HG03280 (cell line): ENCODE results near the gene DENND1A.
"Not testable (repeated sequence)": the region's sequence is repeated elsewhere in the genome, so short reads cannot be mapped to it uniquely, and the experiment has no call there.

ENCODE experiments used
- ATAC-seq: cut with Tn5 transposase; IDR thresholded peaks from one replicate; pipeline ENCODE4 v1.9.1; 2021; ENCODE audit warnings: mild to moderate bottlenecking, moderate library complexity; ENCODE audit not compliant: unreplicated experiment

The DENND1A gene

DNA sequence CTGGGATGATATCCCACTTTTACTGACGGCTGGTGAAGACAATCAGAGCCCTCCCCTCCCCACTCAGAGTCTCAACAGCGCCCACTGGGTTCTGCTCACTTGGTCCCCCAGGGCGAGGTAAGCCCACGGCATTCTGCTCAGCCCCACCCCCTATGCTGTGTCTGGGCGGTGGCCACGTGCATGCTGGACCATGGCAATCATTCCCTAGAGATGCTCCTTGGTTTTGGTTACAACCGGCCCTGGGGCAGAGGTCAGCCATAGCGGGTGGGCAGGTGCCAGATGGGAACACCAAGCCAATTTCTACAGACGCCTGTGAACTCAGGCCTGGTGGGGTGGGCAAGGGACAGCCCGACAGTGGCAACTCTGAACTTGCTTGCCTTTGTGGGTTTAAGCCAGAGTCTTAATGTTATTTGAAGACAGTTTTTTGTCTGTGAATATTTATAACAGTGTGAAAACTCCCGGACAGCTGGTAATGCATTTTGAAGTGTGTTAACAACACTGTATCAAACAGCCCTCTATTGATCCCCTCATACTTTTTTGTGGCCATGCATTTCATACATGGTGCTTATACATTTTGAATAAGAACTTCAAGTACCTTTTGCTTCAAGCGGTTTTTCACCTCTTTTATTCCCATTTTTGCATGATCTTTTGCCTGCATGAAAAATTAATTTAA, 479.7 kb downstream of the DENND1A start:
- ATAC-seq, result no peak

GRCh38 chr9:123447934-123448646, 481.8 kb downstream of the DENND1A start:
- ATAC-seq, result no peak

- no peak for ATAC-seq
These were observed 483.8 kb downstream of the DENND1A start for GRCh38 chr9:123445981-123446610.

GRCh38 chr9:123445116-123445515, 484.8 kb downstream of the DENND1A start:
- no peak for ATAC-seq

GRCh38 chr9:123441769-123442168, 488.2 kb downstream of the DENND1A start:
- no peak for ATAC-seq

DNA sequence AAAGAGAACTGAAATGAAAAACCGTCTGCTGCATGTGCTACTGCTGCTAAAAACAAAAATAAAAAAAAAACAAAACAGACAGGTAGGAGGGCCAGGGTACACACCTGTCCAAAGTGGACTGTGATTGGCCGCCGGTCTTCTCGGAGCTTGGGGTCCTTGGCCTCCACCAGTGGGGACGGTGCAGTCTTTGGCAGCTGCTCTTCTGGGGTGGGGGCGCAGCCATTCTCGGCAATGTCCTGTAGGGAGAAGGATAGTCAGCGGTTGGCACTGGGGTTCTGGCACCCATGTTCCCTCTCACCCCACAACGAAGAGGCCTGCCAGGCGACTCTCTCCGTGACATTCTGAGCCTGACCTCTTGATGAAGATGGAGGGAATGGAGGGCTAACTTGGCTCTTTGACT, 489.7 kb downstream of the DENND1A start:
- ATAC-seq, result no peak

DNA sequence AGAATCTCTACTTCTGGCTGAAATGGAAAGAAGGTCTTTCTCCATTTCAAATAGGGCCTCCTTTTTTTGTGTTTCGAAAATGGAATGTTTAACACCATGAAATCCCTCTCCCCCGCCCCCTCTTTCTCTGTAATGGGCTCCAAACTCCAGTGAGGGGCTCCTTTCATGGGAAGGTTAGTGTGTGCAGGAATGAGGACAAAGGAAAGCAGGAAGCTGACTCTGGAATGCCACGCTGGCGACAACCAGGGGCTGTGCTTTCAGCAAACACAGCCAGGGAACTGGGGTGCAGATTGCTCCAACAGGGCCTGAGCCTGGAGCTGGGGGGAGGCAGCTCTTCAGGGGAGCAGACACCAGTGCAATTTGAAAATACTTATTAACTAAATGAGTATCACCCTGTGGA, 491.1 kb downstream of the DENND1A start:
- ATAC-seq, result no peak

DNA sequence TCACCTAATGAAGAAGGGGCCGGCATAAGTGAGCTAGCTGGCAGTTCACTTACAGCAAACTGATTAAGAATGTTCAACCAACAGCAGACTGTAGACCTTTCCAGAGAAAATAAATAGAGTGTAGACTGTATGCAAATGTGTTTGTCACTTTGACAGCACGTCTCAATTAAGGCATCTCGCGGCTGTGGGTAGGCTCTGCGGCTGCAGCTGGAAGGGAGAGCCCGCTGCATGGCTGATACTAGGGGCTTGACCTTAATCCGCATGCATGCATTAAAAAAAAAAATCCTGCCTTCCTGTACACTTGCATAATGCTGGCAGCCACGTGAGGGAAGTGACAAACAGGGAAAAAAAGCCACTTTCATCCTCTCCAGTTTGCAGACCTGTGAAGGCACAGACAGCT, 491.6 kb downstream of the DENND1A start:
- no peak for ATAC-seq

- ATAC-seq, result no peak
These were observed 492.7 kb downstream of the DENND1A start for GRCh38 chr9:123437201-123437600.

GRCh38 chr9:123435471-123435870, 494.5 kb downstream of the DENND1A start:
- no peak for ATAC-seq

DNA sequence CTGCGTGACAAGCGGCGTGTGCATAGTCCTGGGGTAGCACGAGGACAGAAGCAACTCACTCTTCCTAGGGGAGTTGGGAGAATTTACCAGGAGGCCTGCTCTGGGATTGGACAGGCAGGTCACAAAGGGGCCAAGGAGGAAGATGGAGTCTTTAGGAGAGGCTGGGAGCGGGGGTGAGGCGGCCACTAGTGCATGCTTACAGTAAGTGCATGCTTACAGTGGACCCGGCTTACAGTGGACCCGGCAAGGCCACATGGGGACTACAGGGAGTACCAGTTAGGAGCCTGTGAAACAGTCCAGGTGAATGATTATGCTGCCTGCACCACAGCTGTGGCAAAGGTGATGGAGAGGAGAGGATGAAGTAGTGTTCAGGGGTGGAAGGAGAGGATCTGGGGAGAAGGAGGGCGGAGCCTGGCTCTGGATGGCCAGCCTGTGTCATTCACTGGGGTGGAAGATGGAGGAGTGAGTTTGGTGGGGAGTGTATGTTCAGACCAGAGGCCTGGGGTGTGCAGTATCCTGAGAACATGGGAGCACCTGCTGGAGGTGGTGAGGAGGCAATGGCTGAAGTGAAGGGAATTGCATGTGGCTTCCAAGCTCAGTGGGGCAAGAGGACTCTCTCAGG, 495.2 kb downstream of the DENND1A start:
- no peak for ATAC-seq

DNA sequence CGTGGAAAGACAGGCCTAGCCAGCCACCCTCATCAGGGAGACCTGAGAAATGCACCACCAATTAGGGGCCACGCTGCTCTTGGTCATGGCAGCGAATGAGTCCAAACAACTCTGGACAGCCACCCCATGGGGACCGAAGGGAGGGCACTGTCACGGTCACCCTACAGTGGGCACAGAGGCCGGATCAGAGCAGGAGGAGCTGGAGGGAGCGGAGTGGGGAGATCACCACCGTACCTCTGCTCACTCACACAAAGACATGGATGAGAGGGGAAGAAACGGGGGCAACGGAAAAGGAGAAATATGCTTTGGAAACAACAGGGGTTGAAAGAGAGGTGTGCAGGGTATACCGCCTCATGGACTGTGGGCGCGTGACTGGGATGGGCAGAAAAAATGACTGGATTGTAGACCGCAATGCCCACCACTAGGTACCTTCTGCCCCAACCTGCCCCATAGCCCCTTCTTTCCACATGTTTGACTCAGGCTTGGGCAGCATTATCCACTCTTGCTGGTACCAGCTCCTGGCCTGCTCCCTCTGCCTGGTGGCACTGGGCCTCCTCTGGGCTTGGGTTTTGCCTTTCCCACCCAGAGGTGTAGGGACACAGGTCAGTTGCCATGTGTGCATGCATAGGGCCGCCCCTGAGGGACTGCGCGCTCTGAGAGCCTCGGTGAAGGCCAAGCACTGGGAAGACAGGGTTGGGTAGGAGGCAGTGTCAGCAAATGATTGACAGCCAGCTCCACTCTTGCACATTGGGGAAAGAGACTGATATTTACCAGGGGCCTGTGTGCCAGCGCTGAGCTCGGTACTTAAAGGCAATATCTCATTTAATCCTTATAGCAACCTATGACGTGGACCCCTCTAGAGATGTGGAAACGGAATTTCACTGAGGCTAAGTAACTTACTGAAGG, 497.3 kb downstream of the DENND1A start:
- ATAC-seq, result no peak

GRCh38 chr9:123431581-123431980, 498.3 kb downstream of the DENND1A start:
- no peak for ATAC-seq

- ATAC-seq, result not testable (repeated sequence)
These were observed 501.5 kb downstream of the DENND1A start for GRCh38 chr9:123428450-123428849.

GRCh38 chr9:123426406-123426805, 503.5 kb downstream of the DENND1A start:
- ATAC-seq, result no peak

- no peak for ATAC-seq
These were observed 504.0 kb downstream of the DENND1A start for GRCh38 chr9:123425836-123426365.

GRCh38 chr9:123425261-123425821, 504.6 kb downstream of the DENND1A start:
- no peak for ATAC-seq

GRCh38 chr9:123424552-123425225, 505.2 kb downstream of the DENND1A start:
- ATAC-seq, result no peak

DNA sequence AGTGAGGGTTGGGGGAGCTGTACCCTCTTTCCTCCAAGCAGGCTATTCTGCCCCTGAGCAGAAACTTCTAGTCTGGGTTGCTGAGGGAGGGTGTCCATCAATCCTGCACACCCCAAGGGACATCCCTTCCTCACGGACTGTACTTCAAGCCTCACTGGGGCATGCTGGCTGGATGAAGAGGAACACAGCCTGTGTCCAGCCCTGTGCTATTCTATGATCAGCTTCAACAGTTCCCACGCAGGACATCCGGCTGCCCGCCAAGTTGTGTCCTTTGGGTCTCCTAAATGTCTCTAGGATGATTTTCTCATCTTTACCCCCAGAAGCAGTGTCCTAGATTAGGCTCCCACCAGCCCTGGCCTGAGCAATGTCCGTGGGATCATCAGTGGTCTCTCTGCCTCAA, 505.8 kb downstream of the DENND1A start:
- no peak for ATAC-seq

DNA sequence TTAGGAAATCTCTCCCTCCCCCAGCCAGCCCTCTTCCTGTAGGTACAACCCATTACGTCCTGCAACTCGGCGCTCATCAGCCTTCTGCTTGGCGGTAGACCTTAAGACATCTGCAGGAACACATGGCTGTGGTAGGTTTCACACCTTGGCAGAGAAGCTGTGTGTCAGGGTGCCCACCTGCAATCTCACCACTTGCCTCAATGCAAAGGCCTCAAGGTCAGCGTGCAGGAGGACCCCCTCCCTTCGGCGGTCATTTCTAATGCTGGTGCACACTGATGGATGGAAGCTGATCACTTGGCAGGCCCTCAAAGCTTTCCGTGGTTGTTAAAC, 506.6 kb downstream of the DENND1A start:
- no peak for ATAC-seq
